WTC11 (cell line): ENCODE results near the gene METTL24. TPM values are rescaled to one million over a fixed set of nuclear protein-coding genes. Genes with fewer than 3 reads are reported as not detected.

Experiments used
- ATAC-seq: fragments of 200-7000 bp; cut with Tn5 transposase; 2 replicates; pipeline ENCODE4 v1.10.0; 2021; ENCODE audit warnings: mild to moderate bottlenecking, moderate library complexity
- CTCF ChIA-PET: fragments of 300-600 bp; sonication (Branson Sonifier 250); formaldehyde crosslinking; loops from one replicate; lab custom pipeline; 2021; ENCODE audit warnings: antibody characterized with exemption; lab: Charles Lee
- POLR2A ChIA-PET: fragments of 350-600 bp; sonication (Branson Sonifier 250); formaldehyde crosslinking; loops from one replicate; lab custom pipeline; 2021; ENCODE audit warnings: antibody characterized with exemption; lab: Charles Lee
- DNase-seq: peaks from one replicate; pipeline ENCODE4 v3.0.0; 2021; ENCODE audit warnings: low spot score
- H3K27ac Mint-ChIP-seq: 2 replicates; pipeline ENCODE4 v1.8.0; 2021; ENCODE audit warnings: mixed read lengths
- H3K27me3 Mint-ChIP-seq: 2 replicates; pipeline ENCODE4 v1.8.0; 2021; ENCODE audit warnings: low read depth, mild to moderate bottlenecking, moderate library complexity, mixed read lengths
- H3K36me3 Mint-ChIP-seq: 2 replicates; pipeline ENCODE4 v1.8.0; 2021; ENCODE audit warnings: mixed read lengths
- H3K4me1 Mint-ChIP-seq: 2 replicates; pipeline ENCODE4 v1.8.0; 2022; ENCODE audit warnings: mixed read lengths
- H3K4me3 Mint-ChIP-seq: 2 replicates; pipeline ENCODE4 v1.8.0; 2021; ENCODE audit warnings: mild to moderate bottlenecking, moderate library complexity, mixed read lengths
- H3K9me3 Mint-ChIP-seq: 2 replicates; pipeline ENCODE4 v1.8.0; 2021; ENCODE audit warnings: mixed read lengths
- CBFB ChIP-seq: sonication (generic); formaldehyde crosslinking; IDR thresholded peaks from 2 replicates; pipeline ENCODE4 v1.8.1; 2022; ENCODE audit warnings: mild to moderate bottlenecking, low read depth, missing genetic modification reagents
- CREM ChIP-seq: sonication (generic); formaldehyde crosslinking; IDR thresholded peaks from 2 replicates; pipeline ENCODE4 v1.8.1; 2022; ENCODE audit warnings: mild to moderate bottlenecking, missing genetic modification reagents, moderate library complexity
- ELF4 ChIP-seq: sonication (generic); formaldehyde crosslinking; IDR thresholded peaks from 2 replicates; pipeline ENCODE4 v1.8.1; 2022; ENCODE audit warnings: low read depth, mild to moderate bottlenecking, moderate library complexity, missing genetic modification reagents
- HMGA2 ChIP-seq: fragments of 250-450 bp; sonication (Bioruptor Pico); IDR thresholded peaks from 2 replicates; pipeline ENCODE4 v1.4.0; 2021; ENCODE audit warnings: mild to moderate bottlenecking, moderate library complexity
- JAZF1 ChIP-seq: fragments of 250-450 bp; sonication (Bioruptor Pico); IDR thresholded peaks from 2 replicates; pipeline ENCODE4 v1.9.0; 2021; ENCODE audit warnings: moderate library complexity, mild to moderate bottlenecking, inconsistent platforms
- MYBL2 ChIP-seq: sonication (generic); formaldehyde crosslinking; IDR thresholded peaks from 2 replicates; pipeline ENCODE4 v1.8.1; 2023; ENCODE audit warnings: mild to moderate bottlenecking, moderate library complexity, missing genetic modification reagents
- OVOL2 ChIP-seq: fragments of 250-450 bp; sonication (Bioruptor Pico); IDR thresholded peaks from 2 replicates; pipeline ENCODE4 v1.9.0; 2021; ENCODE audit warnings: mild to moderate bottlenecking, borderline replicate concordance
- TP53 ChIP-seq: sonication (generic); formaldehyde crosslinking; IDR thresholded peaks from 2 replicates; pipeline ENCODE4 v1.8.1; 2023; ENCODE audit warnings: mild to moderate bottlenecking, missing genetic modification reagents
- ZNF121 ChIP-seq: sonication (generic); formaldehyde crosslinking; IDR thresholded peaks from 2 replicates; pipeline ENCODE4 v1.8.0; 2023; ENCODE audit warnings: missing genetic modification reagents
- ZNF416 ChIP-seq: fragments of 250-450 bp; sonication (Bioruptor Pico); IDR thresholded peaks from 2 replicates; pipeline ENCODE4 v1.9.0; 2021; ENCODE audit warnings: mild to moderate bottlenecking, inconsistent platforms
- total RNA-seq: library from RNA; stranded (reverse); gene quantifications from 3 replicates; pipeline ENCODE4 v1.2.3, GENCODE V29; 2021
- TF ChIP-seq, protein P1 (sequence below): fragments of 250-450 bp; sonication (Bioruptor Pico); IDR thresholded peaks from 2 replicates; pipeline ENCODE4 v1.9.0; 2021; ENCODE audit warnings: mild to moderate bottlenecking
- TF ChIP-seq, protein P2 (sequence below): sonication (generic); formaldehyde crosslinking; IDR thresholded peaks from 2 replicates; pipeline ENCODE4 v1.8.1; 2022; ENCODE audit warnings: mild to moderate bottlenecking, moderate library complexity, missing genetic modification reagents
- TF ChIP-seq, protein P3 (sequence below): sonication (generic); formaldehyde crosslinking; conservative IDR thresholded peaks from 2 replicates; pipeline ENCODE4 v1.8.1; 2023; ENCODE audit warnings: mild to moderate bottlenecking, low read depth, missing genetic modification reagents, moderate library complexity
- TF ChIP-seq, protein P4 (sequence below): sonication (generic); formaldehyde crosslinking; IDR thresholded peaks from 2 replicates; pipeline ENCODE4 v1.8.1; 2022; ENCODE audit warnings: mild to moderate bottlenecking, missing genetic modification reagents, moderate library complexity, borderline replicate concordance
- TF ChIP-seq, protein P5 (sequence below): fragments of 250-450 bp; sonication (Bioruptor Pico); IDR thresholded peaks from 2 replicates; pipeline ENCODE4 v1.9.0; 2021; ENCODE audit warnings: mild to moderate bottlenecking, borderline replicate concordance
- TF ChIP-seq, protein P6 (sequence below): sonication (generic); formaldehyde crosslinking; IDR thresholded peaks from 2 replicates; pipeline ENCODE4 v1.8.0; 2023; ENCODE audit warnings: missing genetic modification reagents, mild to moderate bottlenecking, borderline replicate concordance

The METTL24 gene
- total RNA-seq, 1 experiment from 2014 or later = 0.31 TPM

DNA sequence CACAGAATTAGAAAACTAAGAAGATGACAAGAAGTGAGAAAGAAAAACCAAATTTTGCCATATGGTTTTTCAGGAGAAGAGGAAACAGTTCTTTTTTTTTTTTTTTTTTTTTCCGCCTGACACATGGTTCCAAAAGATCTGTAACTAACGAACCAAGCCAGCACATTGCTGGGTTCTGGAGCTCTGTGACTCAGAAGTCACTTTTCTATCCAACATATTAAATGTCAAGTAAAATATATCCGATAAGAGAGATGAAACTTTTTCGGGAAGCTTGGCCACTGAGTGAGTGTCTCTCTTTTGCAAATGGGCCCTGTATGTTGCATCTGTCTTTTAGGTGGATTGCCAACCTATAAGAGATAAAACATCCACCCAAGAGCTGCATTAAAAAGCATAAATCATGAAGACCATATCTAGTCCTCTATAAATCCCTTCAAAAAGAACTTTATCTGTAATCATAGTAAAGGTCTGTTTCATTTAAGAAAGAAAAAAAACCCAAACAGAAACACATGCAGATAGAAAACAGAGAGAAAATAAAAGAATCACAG, 4.6 kb downstream of the METTL24 start:
- DNase-seq = no peak
- Mint-ChIP-seq H3K36me3 (no peaks in the 10 kb centered on the region), H3K27ac (no peak overlapping the region), H3K4me3 (no peak overlapping the region), H3K4me1 (peaks cover 58% of the 10 kb centered on the region)
- POLR2A ChIA-PET = interaction anchor here (0.6 kb wide), 1 partner anchor 174 kb away, joined by 3 read pairs; no protein-coding TSS in a partner anchor
- no peak for TF ChIP-seq JAZF1 (CRISPR knock-in tag)
- TF ChIP-seq, protein P1, sequence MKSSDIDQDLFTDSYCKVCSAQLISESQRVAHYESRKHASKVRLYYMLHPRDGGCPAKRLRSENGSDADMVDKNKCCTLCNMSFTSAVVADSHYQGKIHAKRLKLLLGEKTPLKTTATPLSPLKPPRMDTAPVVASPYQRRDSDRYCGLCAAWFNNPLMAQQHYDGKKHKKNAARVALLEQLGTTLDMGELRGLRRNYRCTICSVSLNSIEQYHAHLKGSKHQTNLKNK (CRISPR knock-in tag) = no peak
- no peak for TF ChIP-seq MYBL2 (CRISPR knock-in tag)
- TF ChIP-seq CBFB (CRISPR knock-in tag) = no peak
- TF ChIP-seq, protein P2, sequence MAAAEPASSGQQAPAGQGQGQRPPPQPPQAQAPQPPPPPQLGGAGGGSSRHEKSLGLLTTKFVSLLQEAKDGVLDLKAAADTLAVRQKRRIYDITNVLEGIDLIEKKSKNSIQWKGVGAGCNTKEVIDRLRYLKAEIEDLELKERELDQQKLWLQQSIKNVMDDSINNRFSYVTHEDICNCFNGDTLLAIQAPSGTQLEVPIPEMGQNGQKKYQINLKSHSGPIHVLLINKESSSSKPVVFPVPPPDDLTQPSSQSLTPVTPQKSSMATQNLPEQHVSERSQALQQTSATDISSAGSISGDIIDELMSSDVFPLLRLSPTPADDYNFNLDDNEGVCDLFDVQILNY (CRISPR knock-in tag) = no peak
- no peak for TF ChIP-seq OVOL2 (CRISPR knock-in tag)
- TF ChIP-seq, all 79 proteins: peak for 0
- CTCF ChIA-PET = interaction anchor here (1.1 to 6.3 kb wide), 2 partner anchors 12 to 314 kb away, joined by 3 to 47 read pairs; no protein-coding TSS in a partner anchor
- ATAC-seq = no peak
- Mint-ChIP-seq H3K9me3 (no peaks in the 10 kb centered on the region), H3K27me3 (peaks cover 26% of the 10 kb centered on the region)

DNA sequence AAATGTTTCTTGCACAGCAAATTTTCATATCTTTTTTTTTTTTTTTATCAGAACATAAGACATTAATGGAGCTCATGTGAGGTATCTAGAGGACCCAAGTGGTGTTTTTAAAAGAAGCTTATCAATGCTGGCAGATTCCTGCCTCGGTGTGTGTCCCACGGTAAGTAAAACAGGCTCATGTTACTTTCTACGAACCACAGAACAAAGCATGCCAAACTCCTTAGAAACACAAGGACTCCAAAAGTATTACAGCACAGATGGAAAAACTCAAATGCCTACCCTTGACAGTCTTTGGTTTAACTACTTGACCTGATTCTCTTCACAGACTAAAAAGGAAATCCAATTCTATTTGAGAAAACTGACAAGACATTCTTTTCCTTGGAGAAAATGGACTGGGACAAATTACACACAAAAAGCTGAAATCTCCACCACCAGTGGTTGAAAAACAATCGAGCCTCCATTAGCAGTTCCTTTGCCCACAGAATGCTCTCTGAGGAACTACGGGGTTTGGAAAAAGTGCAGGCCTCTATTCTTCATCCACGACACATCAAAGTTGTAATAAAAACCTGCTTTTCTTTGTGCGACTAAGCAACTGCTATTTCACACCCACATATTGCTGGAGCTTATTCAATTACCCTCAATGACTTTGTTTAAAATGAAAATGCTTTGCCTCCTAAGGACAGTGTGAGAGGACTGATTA, 5.4 kb downstream of the METTL24 start:
- ChIA-PET CTCF (interaction anchor here (6.3 kb wide), 1 partner anchor 11 kb away, joined by 47 read pairs; no protein-coding TSS in a partner anchor), POLR2A (no interaction called here)
- 0 out of 2 replicates have a peak overlapping the region, but pooled peaks have one; percentile 28 for H3K27ac Mint-ChIP-seq
- DNase-seq (no peak), ATAC-seq (no peak)
- H3K27me3 Mint-ChIP-seq = peaks cover 24% of the 10 kb centered on the region
- peaks cover 58% of the 10 kb centered on the region for H3K4me1 Mint-ChIP-seq
- no peak overlapping the region for H3K4me3 Mint-ChIP-seq
- no peaks in the 10 kb centered on the region for H3K9me3 Mint-ChIP-seq
- no peaks in the 10 kb centered on the region for H3K36me3 Mint-ChIP-seq
- TF ChIP-seq MYBL2 (CRISPR knock-in tag) (no peak), ELF4 (CRISPR knock-in tag) (no peak), ZNF121 (no peak), CREM (no peak), CBFB (CRISPR knock-in tag) (no peak), TP53 (CRISPR knock-in tag) (no peak), HMGA2 (no peak), ZNF416 (CRISPR knock-in tag) (no peak)
- TF ChIP-seq, protein P3, sequence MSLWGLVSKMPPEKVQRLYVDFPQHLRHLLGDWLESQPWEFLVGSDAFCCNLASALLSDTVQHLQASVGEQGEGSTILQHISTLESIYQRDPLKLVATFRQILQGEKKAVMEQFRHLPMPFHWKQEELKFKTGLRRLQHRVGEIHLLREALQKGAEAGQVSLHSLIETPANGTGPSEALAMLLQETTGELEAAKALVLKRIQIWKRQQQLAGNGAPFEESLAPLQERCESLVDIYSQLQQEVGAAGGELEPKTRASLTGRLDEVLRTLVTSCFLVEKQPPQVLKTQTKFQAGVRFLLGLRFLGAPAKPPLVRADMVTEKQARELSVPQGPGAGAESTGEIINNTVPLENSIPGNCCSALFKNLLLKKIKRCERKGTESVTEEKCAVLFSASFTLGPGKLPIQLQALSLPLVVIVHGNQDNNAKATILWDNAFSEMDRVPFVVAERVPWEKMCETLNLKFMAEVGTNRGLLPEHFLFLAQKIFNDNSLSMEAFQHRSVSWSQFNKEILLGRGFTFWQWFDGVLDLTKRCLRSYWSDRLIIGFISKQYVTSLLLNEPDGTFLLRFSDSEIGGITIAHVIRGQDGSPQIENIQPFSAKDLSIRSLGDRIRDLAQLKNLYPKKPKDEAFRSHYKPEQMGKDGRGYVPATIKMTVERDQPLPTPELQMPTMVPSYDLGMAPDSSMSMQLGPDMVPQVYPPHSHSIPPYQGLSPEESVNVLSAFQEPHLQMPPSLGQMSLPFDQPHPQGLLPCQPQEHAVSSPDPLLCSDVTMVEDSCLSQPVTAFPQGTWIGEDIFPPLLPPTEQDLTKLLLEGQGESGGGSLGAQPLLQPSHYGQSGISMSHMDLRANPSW (CRISPR knock-in tag) = no peak
- TF ChIP-seq, protein P4, sequence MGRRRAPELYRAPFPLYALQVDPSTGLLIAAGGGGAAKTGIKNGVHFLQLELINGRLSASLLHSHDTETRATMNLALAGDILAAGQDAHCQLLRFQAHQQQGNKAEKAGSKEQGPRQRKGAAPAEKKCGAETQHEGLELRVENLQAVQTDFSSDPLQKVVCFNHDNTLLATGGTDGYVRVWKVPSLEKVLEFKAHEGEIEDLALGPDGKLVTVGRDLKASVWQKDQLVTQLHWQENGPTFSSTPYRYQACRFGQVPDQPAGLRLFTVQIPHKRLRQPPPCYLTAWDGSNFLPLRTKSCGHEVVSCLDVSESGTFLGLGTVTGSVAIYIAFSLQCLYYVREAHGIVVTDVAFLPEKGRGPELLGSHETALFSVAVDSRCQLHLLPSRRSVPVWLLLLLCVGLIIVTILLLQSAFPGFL (CRISPR knock-in tag) = no peak
- TF ChIP-seq, protein P5, sequence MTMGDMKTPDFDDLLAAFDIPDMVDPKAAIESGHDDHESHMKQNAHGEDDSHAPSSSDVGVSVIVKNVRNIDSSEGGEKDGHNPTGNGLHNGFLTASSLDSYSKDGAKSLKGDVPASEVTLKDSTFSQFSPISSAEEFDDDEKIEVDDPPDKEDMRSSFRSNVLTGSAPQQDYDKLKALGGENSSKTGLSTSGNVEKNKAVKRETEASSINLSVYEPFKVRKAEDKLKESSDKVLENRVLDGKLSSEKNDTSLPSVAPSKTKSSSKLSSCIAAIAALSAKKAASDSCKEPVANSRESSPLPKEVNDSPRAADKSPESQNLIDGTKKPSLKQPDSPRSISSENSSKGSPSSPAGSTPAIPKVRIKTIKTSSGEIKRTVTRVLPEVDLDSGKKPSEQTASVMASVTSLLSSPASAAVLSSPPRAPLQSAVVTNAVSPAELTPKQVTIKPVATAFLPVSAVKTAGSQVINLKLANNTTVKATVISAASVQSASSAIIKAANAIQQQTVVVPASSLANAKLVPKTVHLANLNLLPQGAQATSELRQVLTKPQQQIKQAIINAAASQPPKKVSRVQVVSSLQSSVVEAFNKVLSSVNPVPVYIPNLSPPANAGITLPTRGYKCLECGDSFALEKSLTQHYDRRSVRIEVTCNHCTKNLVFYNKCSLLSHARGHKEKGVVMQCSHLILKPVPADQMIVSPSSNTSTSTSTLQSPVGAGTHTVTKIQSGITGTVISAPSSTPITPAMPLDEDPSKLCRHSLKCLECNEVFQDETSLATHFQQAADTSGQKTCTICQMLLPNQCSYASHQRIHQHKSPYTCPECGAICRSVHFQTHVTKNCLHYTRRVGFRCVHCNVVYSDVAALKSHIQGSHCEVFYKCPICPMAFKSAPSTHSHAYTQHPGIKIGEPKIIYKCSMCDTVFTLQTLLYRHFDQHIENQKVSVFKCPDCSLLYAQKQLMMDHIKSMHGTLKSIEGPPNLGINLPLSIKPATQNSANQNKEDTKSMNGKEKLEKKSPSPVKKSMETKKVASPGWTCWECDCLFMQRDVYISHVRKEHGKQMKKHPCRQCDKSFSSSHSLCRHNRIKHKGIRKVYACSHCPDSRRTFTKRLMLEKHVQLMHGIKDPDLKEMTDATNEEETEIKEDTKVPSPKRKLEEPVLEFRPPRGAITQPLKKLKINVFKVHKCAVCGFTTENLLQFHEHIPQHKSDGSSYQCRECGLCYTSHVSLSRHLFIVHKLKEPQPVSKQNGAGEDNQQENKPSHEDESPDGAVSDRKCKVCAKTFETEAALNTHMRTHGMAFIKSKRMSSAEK (CRISPR knock-in tag) = no peak
- TF ChIP-seq, protein P6, sequence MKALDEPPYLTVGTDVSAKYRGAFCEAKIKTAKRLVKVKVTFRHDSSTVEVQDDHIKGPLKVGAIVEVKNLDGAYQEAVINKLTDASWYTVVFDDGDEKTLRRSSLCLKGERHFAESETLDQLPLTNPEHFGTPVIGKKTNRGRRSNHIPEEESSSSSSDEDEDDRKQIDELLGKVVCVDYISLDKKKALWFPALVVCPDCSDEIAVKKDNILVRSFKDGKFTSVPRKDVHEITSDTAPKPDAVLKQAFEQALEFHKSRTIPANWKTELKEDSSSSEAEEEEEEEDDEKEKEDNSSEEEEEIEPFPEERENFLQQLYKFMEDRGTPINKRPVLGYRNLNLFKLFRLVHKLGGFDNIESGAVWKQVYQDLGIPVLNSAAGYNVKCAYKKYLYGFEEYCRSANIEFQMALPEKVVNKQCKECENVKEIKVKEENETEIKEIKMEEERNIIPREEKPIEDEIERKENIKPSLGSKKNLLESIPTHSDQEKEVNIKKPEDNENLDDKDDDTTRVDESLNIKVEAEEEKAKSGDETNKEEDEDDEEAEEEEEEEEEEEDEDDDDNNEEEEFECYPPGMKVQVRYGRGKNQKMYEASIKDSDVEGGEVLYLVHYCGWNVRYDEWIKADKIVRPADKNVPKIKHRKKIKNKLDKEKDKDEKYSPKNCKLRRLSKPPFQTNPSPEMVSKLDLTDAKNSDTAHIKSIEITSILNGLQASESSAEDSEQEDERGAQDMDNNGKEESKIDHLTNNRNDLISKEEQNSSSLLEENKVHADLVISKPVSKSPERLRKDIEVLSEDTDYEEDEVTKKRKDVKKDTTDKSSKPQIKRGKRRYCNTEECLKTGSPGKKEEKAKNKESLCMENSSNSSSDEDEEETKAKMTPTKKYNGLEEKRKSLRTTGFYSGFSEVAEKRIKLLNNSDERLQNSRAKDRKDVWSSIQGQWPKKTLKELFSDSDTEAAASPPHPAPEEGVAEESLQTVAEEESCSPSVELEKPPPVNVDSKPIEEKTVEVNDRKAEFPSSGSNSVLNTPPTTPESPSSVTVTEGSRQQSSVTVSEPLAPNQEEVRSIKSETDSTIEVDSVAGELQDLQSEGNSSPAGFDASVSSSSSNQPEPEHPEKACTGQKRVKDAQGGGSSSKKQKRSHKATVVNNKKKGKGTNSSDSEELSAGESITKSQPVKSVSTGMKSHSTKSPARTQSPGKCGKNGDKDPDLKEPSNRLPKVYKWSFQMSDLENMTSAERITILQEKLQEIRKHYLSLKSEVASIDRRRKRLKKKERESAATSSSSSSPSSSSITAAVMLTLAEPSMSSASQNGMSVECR = no peak
